NCI-H69 (cell line): ENCODE measurements around the gene STK11IP.

ENCODE experiments used
- DNase-seq: peaks from one replicate; lab custom pipeline; 2025; lab: John Stamatoyannopoulos, UW

STK11IP gene

DNA sequence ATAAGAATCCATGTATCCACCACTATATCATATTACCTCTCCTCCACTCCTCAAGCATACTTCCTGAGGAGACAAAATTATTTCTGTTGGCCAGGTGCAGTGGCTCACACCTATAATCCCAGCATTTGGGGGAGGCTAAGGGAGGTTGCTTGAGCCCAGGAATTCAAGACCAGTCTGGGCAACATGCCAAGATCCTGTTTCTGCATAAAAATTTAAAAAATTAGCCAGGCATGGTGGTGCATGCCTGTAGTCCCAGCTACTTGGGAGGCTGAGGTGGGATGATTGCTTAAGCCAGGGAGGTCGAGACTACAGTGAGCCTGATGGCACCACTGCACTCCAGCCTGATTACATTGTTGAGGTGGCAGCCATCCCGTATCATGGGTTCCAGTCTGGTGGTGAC is 16.3 kb upstream of the STK11IP start:
- DNase-seq, result no peak

DNA sequence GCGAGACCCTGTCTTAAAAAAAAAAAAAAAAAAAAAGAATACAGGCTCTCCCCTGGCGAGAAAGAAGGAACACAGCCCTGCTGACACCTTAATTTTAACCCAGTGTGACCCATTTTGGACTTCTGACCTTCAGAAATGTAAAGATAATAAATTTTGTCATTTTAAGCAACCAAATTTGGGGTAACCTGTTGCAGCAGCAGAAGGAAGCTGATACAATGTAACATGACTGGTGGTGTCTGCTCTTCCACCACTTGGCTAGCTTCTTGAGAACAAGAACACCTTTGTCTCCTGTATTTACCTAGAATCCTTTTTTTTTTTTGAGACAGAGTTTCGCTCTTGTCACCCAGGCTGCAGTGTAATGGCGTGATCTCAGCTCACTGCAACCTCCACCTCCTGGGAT is 6.6 kb upstream of the STK11IP start:
- DNase-seq, result no peak

- DNase-seq, result no peak
Measured at GRCh38 chr2:219592736-219593135, 4.9 kb upstream of the STK11IP start.

DNA sequence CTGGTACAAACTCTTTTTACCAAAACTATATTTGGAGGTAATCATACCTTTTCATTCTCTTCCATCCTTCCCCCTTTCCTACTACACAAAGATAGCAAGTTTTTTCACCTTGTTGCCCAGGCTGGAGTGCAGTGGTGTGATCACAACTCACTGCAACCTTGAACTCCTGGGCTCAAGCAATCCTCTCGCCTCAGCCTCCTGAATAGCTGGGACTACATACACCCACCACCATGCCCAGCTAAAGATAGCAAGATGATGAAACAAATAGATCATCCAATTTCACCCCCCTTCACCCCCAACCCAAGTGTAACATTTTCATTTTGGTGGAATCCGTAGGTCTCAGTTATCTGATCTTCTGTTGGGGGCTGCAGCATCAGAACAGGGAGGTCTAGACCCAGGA is 4.5 kb upstream of the STK11IP start:
- DNase-seq, result no peak

GRCh38 chr2:219595256-219595655 is 2.4 kb upstream of the STK11IP start:
- DNase-seq, result no peak

DNA sequence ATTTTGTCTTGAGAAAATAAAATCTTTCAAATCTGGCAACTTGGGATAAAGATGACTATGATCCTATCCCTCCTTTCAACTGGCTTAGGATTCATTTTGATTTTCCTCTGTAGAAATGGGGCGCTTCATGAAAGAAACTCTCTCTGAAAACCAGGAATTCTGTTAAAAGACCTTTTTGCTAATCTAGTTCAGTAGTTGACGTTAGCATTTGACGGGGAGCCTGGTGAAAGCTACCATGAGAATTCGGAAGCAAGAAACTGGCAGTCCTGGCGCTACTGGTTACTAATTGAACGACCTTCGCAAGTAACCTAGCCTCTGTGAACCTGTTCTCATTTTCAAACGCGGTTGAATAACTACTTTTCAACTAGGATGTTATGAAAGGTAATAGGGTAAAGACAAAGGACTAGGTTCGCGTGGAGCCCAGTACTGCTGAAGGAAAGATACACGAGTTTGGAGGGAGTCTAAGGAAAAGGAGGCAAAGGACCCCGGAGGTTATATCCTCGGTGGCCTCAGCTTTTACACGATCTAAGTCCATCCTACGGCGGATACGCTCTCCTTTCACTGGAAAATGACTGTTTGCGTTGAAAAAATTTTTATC is 604 bp upstream of the STK11IP start:
- peak; percentile 48 for DNase-seq

GRCh38 chr2:219598308-219599078 is 836 bp downstream of the STK11IP start:
- DNase-seq, result peak; percentile 25

GRCh38 chr2:219603771-219604170 is 6.1 kb downstream of the STK11IP start:
- DNase-seq, result no peak

DNA sequence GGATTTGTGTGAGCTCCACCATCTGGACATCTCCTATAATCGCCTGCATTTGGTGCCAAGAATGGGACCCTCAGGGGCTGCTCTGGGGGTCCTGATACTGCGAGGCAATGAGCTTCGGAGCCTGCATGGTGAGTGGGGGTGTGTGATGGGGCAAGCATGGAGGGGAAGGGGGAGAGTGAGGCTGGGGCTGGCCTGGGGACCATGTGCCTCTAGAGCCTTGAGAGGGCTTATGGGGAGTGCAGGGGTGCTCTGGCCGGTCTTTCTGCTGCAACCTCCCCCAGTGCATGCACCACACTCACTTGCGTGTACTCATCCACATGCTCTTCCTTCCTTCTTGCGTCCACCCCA is 7.9 kb downstream of the STK11IP start:
- DNase-seq, result no peak

DNA sequence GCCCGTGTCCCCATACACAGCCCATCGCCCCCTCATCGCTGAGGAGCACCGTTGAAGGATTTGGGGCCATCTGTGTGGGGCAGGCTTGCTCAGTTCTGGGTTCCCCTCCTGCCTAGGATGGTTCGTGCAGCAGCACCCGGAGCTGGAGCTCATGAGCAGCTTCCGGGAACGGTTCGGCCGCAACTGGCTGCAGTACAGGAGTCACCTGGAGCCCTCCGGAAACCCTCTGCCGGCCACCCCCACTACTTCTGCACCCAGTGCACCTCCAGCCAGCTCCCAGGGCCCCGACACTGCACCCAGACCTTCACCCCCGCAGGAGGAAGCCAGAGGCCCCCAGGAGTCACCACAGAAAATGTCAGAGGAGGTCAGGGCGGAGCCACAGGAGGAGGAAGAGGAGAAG is 10.3 kb downstream of the STK11IP start:
- no peak for DNase-seq

GRCh38 chr2:219608399-219608964 is 10.8 kb downstream of the STK11IP start:
- DNase-seq, result no peak

DNA sequence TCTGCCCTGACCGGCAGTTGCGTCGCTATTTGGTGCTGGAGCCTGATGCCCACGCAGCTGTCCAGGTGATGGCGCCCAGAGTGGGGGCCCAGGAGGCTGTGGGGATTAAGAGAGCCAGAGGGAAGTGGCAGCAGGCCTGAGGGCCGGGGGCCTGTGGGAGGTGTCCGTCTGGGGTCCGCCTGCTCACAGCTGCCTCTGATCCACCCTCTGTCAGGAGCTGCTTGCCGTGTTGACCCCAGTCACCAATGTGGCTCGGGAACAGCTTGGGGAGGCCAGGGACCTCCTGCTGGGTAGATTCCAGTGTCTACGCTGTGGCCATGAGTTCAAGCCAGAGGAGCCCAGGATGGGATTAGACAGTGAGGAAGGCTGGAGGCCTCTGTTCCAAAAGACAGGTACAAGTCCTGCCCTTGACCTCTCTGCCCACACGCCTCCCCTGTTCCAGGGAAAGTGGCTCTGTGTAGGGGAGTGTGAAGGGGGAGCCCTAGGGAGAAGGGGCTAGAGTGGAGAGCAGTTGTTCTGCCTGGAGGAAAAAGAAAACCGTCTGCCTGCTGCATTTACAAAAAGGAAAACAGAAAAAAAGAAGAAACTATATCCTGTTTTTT is 11.6 kb downstream of the STK11IP start:
- DNase-seq, result no peak

DNA sequence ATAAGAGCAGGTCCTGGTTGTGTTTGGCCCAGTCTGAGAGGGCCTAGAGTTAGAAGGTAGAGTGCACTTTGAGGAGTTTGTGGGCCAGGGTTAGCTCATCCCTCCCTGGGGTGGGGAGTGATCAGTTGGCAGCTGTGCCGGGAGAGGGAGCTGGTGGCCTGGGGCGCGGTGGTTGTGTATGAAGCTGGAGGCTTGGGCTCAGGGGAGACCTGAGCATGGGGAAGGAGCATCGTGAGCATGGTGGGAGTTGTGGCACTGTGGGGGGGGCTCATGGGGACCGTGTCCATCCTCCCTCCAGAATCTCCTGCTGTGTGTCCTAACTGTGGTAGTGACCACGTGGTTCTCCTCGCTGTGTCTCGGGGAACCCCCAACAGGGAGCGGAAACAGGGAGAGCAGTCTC is 13.6 kb downstream of the STK11IP start:
- no peak for DNase-seq

DNA sequence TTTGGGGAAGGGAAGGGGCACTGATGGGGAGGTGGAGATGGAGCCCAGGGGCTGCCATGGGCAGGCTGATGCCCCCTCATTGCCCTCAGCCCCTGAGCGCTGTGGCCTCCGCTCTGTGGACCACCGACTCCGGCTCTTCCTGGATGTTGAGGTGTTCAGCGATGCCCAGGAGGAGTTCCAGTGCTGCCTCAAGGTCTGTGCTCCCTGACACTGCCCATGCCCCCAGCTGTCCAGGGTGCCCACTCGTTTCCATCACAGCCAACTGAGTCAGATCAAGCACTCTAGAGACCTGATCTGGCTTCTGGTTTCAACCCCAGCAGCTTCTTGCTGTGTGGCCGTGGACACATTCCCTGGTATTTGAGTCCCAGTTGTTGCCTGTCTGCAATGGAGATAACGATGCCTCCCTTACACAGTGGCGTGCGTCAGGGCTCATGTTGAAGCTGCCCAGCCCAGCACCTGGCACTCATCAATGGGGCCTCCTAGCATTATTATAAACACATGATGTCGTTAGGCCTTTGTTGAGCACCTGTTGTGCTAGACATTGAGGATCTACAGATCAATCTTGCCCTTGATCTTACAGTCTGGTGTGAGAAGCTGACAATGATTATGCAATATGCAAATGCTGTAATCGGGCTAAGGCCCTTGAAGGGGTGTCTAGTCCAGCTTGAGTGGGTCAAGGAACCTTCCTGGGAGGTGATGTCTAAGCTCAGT is 14.4 kb downstream of the STK11IP start:
- DNase-seq, result peak; percentile 5

- no peak for DNase-seq
Measured at GRCh38 chr2:219612577-219613286, 15.1 kb downstream of the STK11IP start.

DNA sequence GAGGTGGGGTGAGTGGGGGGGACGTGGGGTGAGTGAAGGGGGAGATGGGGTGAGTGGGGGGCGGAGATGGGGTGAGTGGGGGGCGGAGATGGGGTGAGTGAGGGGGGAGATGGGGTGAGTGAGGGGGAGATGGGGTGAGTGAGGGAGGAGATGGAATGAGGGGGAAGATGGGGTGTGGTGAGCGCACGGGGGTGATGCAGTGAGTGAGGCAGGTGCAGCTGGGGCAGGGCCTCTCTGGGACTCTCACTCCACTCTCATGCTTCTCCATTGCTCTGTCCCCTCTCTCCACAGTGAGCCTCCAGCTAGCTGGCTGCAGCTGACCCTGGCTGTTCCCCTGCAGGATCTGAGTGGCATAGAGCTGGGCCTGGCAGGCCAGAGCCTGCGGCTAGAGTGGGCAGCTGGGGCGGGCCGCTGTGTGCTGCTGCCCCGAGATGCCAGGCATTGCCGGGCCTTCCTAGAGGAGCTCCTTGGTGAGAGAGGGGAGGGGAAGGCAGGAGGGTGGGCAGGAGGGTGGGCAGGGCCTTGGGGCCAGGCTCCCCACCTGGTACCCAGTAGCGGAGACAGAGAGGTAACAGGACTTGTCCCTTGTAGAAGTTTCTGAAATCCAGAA is 15.9 kb downstream of the STK11IP start:
- no peak for DNase-seq

DNA sequence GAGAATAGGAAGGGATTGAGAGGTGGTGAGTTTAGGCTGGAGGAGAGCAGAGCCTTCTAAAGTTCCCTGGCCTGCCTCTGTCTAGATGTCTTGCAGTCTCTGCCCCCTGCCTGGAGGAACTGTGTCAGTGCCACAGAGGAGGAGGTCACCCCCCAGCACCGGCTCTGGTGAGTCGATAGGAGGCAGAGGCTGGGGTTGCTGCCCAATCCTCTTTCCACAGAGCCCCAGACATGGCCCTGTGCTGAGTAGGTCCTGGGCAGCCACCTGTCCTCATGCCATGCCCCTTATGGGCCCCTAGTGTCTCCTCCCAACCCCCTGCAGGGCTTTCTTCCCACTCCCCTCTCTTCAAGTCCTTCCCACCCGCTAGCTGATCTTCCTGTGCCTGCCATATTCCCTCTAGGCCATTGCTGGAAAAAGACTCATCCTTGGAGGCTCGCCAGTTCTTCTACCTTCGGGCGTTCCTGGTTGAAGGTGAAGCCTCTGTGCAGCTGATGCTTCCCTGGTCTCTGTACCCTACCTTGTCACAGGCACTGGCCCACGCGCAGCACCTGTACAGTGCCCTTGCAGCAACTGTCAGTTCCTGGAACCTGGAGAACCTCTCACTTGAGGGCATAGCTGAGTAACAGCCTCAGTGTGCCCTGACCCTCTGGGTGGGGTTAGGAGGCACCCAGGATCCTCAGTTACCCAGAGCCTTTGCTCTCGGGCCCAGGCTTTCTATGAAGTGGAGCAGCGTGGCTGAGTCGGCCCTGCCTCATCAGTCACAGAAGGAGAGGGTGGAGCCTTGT is 16.6 kb downstream of the STK11IP start:
- DNase-seq, result no peak

- DNase-seq, result no peak
Measured at GRCh38 chr2:219615036-219615435, 17.4 kb downstream of the STK11IP start.

- no peak for DNase-seq
Measured at GRCh38 chr2:219615894-219616293, 18.2 kb downstream of the STK11IP start.

DNA sequence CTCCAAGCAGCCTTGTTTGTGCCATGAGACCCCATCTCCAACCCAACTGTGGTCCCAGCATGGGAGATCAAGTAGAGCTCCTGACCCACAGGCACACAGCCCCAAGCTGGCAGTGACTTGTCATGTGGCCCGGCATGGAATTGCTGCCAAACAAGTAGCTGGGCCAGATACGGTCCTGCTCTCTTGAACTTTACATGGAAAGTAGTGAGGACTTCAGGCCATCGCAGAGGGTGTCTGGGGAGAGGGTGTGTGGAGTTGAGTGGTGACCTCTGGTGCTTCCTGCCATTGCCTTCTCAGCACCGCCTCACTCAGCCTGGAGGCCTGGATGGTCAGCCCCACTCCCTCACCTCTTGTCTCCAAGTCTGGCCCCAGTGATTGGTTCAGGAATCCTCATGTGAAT is 18.9 kb downstream of the STK11IP start:
- DNase-seq, result no peak

DNA sequence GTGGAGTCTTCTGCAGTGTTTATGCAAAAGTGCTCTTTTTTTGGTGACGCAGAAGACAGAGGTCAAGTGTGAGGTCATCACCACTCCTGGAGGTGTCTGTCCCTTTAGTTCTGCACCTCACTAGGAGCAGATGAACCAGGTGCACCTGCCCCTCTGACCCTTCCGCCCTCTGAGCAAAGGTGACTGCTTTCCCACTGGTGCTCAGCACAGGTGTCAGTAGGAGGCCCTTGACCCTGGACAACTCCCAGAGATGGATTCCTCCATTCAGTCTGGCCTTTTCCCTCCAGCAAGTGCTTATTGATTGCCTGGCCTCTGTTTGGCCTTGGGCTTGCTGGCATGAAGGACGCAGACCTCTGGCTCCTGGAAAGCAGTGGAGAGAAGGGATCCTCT is 21.1 kb downstream of the STK11IP start:
- DNase-seq, result no peak
